ENCODE results near the gene MSH3.

MSH3 gene

GRCh38 chr5:80705216-80705769 lies 50.8 kb downstream of the MSH3 start:
- Histone ChIP-seq H3K9me2 (replicated peaks; ENCODE audit: low read depth, low read length) (no peaks in the 10 kb centered on the region), H3K4me3 (ENCODE audit: low read length, poor library complexity, severe bottlenecking) (no peak overlapping the region), H3K4me1 (ENCODE audit: insufficient read depth, low read length, poor library complexity, severe bottlenecking) (peaks cover 12% of the 10 kb centered on the region), H3K9ac (ENCODE audit: low read depth, low read length, poor library complexity, severe bottlenecking) (no peak overlapping the region), H3K79me2 (ENCODE audit: insufficient read depth, low read length) (no peaks in the 10 kb centered on the region; the same call in 1 of the 2 replicates), H3K4me2 (ENCODE audit: low read depth, low read length, poor library complexity, severe bottlenecking) (no peak overlapping the region), H3K27me3 (ENCODE audit: insufficient read depth, low read length, poor library complexity, severe bottlenecking) (no peaks in the 10 kb centered on the region), H2AFZ (ENCODE audit: low read length) (no peak overlapping the region), H4K20me1 (ENCODE audit: insufficient read depth, low read length, poor library complexity, severe bottlenecking) (peaks cover 7% of the 10 kb centered on the region), H3K36me3 (ENCODE audit: insufficient read depth, low read length) (peaks cover 37% of the 10 kb centered on the region), H3K9me3 (ENCODE audit: insufficient read depth, low read depth, low read length) (no peaks in the 10 kb centered on the region), H3F3A (ENCODE audit: low read depth) (no peaks in the 10 kb centered on the region)
- TF ChIP-seq CTCF (conservative IDR thresholded peaks at IDR 0.05; ENCODE audit: low read length) = no peak
- no peak for TF ChIP-seq EZH2phosphoT487 (IDR thresholded peaks at IDR 0.05; ENCODE audit: borderline replicate concordance)

GRCh38 chr5:80705801-80706200 lies 51.3 kb downstream of the MSH3 start:
- H3K4me2 ChIP-seq (ENCODE audit: low read depth, low read length, poor library complexity, severe bottlenecking) = no peak overlapping the region
- H3K4me3 ChIP-seq (ENCODE audit: low read length, poor library complexity, severe bottlenecking) = no peak overlapping the region

GRCh38 chr5:80706835-80707447 lies 52.5 kb downstream of the MSH3 start:
- Histone ChIP-seq H3K9me3 (ENCODE audit: insufficient read depth, low read depth, low read length) (no peaks in the 10 kb centered on the region), H3K4me3 (ENCODE audit: low read length, poor library complexity, severe bottlenecking) (no peak overlapping the region), H3K36me3 (ENCODE audit: insufficient read depth, low read length) (peaks cover 31% of the 10 kb centered on the region), H3K79me2 (ENCODE audit: insufficient read depth, low read length) (no peaks in the 10 kb centered on the region; the same call in 1 of the 2 replicates), H3K4me1 (ENCODE audit: insufficient read depth, low read length, poor library complexity, severe bottlenecking) (peaks cover 12% of the 10 kb centered on the region), H3K27me3 (ENCODE audit: insufficient read depth, low read length, poor library complexity, severe bottlenecking) (no peaks in the 10 kb centered on the region), H3K9ac (ENCODE audit: low read depth, low read length, poor library complexity, severe bottlenecking) (no peak overlapping the region), H2AFZ (ENCODE audit: low read length) (no peak overlapping the region), H3K9me2 (replicated peaks; ENCODE audit: low read depth, low read length) (no peaks in the 10 kb centered on the region), H4K20me1 (ENCODE audit: insufficient read depth, low read length, poor library complexity, severe bottlenecking) (peaks cover 7% of the 10 kb centered on the region), H3K4me2 (ENCODE audit: low read depth, low read length, poor library complexity, severe bottlenecking) (no peak overlapping the region), H3F3A (ENCODE audit: low read depth) (no peaks in the 10 kb centered on the region)
- TF ChIP-seq EZH2phosphoT487 (IDR thresholded peaks at IDR 0.05; ENCODE audit: borderline replicate concordance) (no peak), CTCF (conservative IDR thresholded peaks at IDR 0.05; ENCODE audit: low read length) (no peak)

More at GRCh38 chr5:80705801-80706200, 51.3 kb downstream of the MSH3 start:
- no peak overlapping the region for H3K9ac ChIP-seq (ENCODE audit: low read depth, low read length, poor library complexity, severe bottlenecking)
- H4K20me1 ChIP-seq (ENCODE audit: insufficient read depth, low read length, poor library complexity, severe bottlenecking) = peaks cover 7% of the 10 kb centered on the region
- H3K9me2 ChIP-seq (replicated peaks; ENCODE audit: low read depth, low read length) = no peaks in the 10 kb centered on the region
- no peaks in the 10 kb centered on the region for H3K9me3 ChIP-seq (ENCODE audit: insufficient read depth, low read depth, low read length)
- TF ChIP-seq EZH2phosphoT487 (IDR thresholded peaks at IDR 0.05; ENCODE audit: borderline replicate concordance) (no peak), CTCF (conservative IDR thresholded peaks at IDR 0.05; ENCODE audit: low read length) (no peak)
- H3K27me3 ChIP-seq (ENCODE audit: insufficient read depth, low read length, poor library complexity, severe bottlenecking) = no peaks in the 10 kb centered on the region
- H3K79me2 ChIP-seq (ENCODE audit: insufficient read depth, low read length) = no peaks in the 10 kb centered on the region; the same call in 1 of the 2 replicates
- peaks cover 12% of the 10 kb centered on the region for H3K4me1 ChIP-seq (ENCODE audit: insufficient read depth, low read length, poor library complexity, severe bottlenecking)
- no peaks in the 10 kb centered on the region for H3F3A ChIP-seq (ENCODE audit: low read depth)
- H2AFZ ChIP-seq (ENCODE audit: low read length) = no peak overlapping the region
- peaks cover 37% of the 10 kb centered on the region for H3K36me3 ChIP-seq (ENCODE audit: insufficient read depth, low read length)

All from Loucy (cell line).